Nephron progenitor cell (in vitro differentiated cells): ENCODE data around the gene KRTAP3-2.

Experiments
- DNase-seq: peaks from one replicate; pipeline ENCODE4 v3.0.0; 2021
- H3K27ac Mint-ChIP-seq: 2 replicates; pipeline ENCODE4 v1.8.0; 2021; ENCODE audit warnings: mild to moderate bottlenecking, moderate library complexity, mixed read lengths
- H3K27me3 Mint-ChIP-seq: 2 replicates; pipeline ENCODE4 v1.8.0; 2021; ENCODE audit warnings: mild to moderate bottlenecking, low read depth, mixed read lengths; ENCODE audit not compliant: poor library complexity
- H3K36me3 Mint-ChIP-seq: 2 replicates; pipeline ENCODE4 v1.8.0; 2021; ENCODE audit warnings: low read depth, mixed read lengths
- H3K4me1 Mint-ChIP-seq: 2 replicates; pipeline ENCODE4 v1.8.0; 2021; ENCODE audit warnings: mixed read lengths
- H3K4me3 Mint-ChIP-seq: 2 replicates; pipeline ENCODE4 v1.8.0; 2021; ENCODE audit warnings: mild to moderate bottlenecking, moderate library complexity, mixed read lengths
- H3K9me3 Mint-ChIP-seq: 2 replicates; pipeline ENCODE4 v1.8.0; 2021; ENCODE audit warnings: mild to moderate bottlenecking, moderate library complexity, mixed read lengths
- CTCF ChIP-seq: fragments of 200-600 bp; sonication (generic); IDR thresholded peaks from 2 replicates; pipeline ENCODE4 v1.5.0; 2021; ENCODE audit warnings: antibody characterized with exemption

KRTAP3-2 gene

GRCh38 chr17:40950176-40950575 lies 49.5 kb downstream of the KRTAP3-2 start:
- H3K4me3 Mint-ChIP-seq: no peak overlapping the region
- H3K27me3 Mint-ChIP-seq: peaks cover 3% of the 10 kb centered on the region
- no peak overlapping the region for H3K27ac Mint-ChIP-seq
- no peak for TF ChIP-seq CTCF
- H3K9me3 Mint-ChIP-seq: no peaks in the 10 kb centered on the region
- H3K4me1 Mint-ChIP-seq: peaks cover 71% of the 10 kb centered on the region
- no peaks in the 10 kb centered on the region for H3K36me3 Mint-ChIP-seq
- no peak for DNase-seq

GRCh38 chr17:40949418-40949817 lies 50.3 kb downstream of the KRTAP3-2 start:
- H3K27ac Mint-ChIP-seq: peak overlapping the region; percentile 52
- DNase-seq: no peak
- no peak overlapping the region for H3K4me3 Mint-ChIP-seq
- TF ChIP-seq CTCF: no peak
- no peaks in the 10 kb centered on the region for H3K9me3 Mint-ChIP-seq
- H3K4me1 Mint-ChIP-seq: peaks cover 69% of the 10 kb centered on the region
- H3K27me3 Mint-ChIP-seq: peaks cover under 1% of the 10 kb centered on the region
- no peaks in the 10 kb centered on the region for H3K36me3 Mint-ChIP-seq
